Measurements from ENCODE around the gene ANKRD28. TPM values are rescaled to one million over a fixed set of nuclear protein-coding genes. Genes with fewer than 3 reads are reported as not detected.
A peak's percentile ranks its signal among the peaks of the same experiment; 100 is the strongest.

Gene ANKRD28
- total and polyA plus RNA-seq, 2 of the 4 experiments (the other 2 are of a cell fraction), result 52.6 to 211 TPM

GRCh38 chr3:15682561-15683185 is 115.1 kb downstream of the ANKRD28 start:
- Histone ChIP-seq H3K4me2 (ENCODE audit: low read depth, low read length) (no peak overlapping the region), H3K79me1 (ENCODE audit: low read depth in 1 of 2, low read length in 2 of 2) (peaks cover 15 to 37% of the 10 kb centered on the region in 2 experiments)
- ATAC-seq (ENCODE audit: low read depth), result peak; percentile 48

More at GRCh38 chr3:15682561-15683185, 115.1 kb downstream of the ANKRD28 start:
- Histone ChIP-seq H3K27ac (ENCODE audit: insufficient read depth, low read length) (no peak overlapping the region), H2AK5ac (ENCODE audit: low read depth, low read length) (no peak overlapping the region), H3K9ac (ENCODE audit: low read depth, low read length) (no peak overlapping the region), H2AK9ac (replicated peaks; ENCODE audit: low read depth, low read length, poor library complexity) (no peak overlapping the region), H2BK5ac (ENCODE audit: low read depth, low read length, poor library complexity, severe bottlenecking) (no peak overlapping the region), H2BK20ac (ENCODE audit: low read depth, low read length) (no peak overlapping the region), H4K5ac (ENCODE audit: low read depth, low read length) (no peak overlapping the region), H3K9me1 (ENCODE audit: insufficient read depth, low read length) (peaks cover 2% of the 10 kb centered on the region; the same call in 1 of the 2 replicates), H2BK120ac (ENCODE audit: low read depth, low read length) (no peak overlapping the region), H3K14ac (replicated peaks; ENCODE audit: low read depth, low read length) (no peak overlapping the region), H3K4ac (ENCODE audit: low read depth, low read length) (no peak overlapping the region), H3K9me3 (ENCODE audit: control insufficient read depth, insufficient read depth, low read length) (no peaks in the 10 kb centered on the region), H3K23ac (ENCODE audit: low read depth, low read length) (no peak overlapping the region), H3K4me3 (ENCODE audit: insufficient read depth, low read depth, low read length) (no peak overlapping the region), H4K91ac (ENCODE audit: insufficient read depth, low read depth, low read length) (no peak overlapping the region), H3K27me3 (ENCODE audit: control insufficient read depth, insufficient read depth, low read length) (no peaks in the 10 kb centered on the region), H4K20me1 (ENCODE audit: insufficient read depth, low read length) (no peaks in the 10 kb centered on the region), H2BK15ac (ENCODE audit: low read depth, low read length) (no peak overlapping the region), H3K36me3 (ENCODE audit: control insufficient read depth, insufficient read depth, low read length) (peaks cover 38% of the 10 kb centered on the region), H3K56ac (ENCODE audit: extremely low read depth, insufficient read depth, low read length) (no peak overlapping the region), H4K8ac (ENCODE audit: low read depth in 2 of 2, low read length in 2 of 2) (no peak overlapping the region), H2AFZ (replicated peaks; ENCODE audit: low read length, poor library complexity) (no peak overlapping the region), H3K18ac (ENCODE audit: low read depth, low read length) (no peak overlapping the region), H3K4me1 (ENCODE audit: control insufficient read depth, insufficient read depth, low read length) (no peaks in the 10 kb centered on the region; the same call in 1 of the 2 replicates)
- dilution Hi-C loops (cut with HindIII; ENCODE audit: low sequenced_read_pairs, unreplicated experiment) (no loop called here), intact Hi-C loops (cut with micrococcal nuclease) (no loop called here), in situ Hi-C loops (cut with MboI; ENCODE audit: low sequenced_read_pairs) (loop anchor here (25.0 kb wide), 1 partner anchor 445 kb away; no protein-coding TSS in a partner anchor)
- ChIA-PET CTCF (no interaction called here), POLR2A (ENCODE audit: unreplicated experiment) (no interaction called here)
- BruUV-seq (replicated peaks), result no TSS peak
- DNase-seq, result peak; percentile 57
- WGBS, 2 experiments (ENCODE audit: extremely low coverage in 2 of 2, insufficient read length in 1 of 2), result no CpG with 5 or more reads among the region's 3 CpGs
- no peak for TF ChIP-seq RFX5 (IDR thresholded peaks at IDR 0.05; ENCODE audit: low read depth, low read length)
- no peak for TF ChIP-seq ELK1 (IDR thresholded peaks at IDR 0.05; ENCODE audit: borderline replicate concordance, low read depth, low read length)
- TF ChIP-seq, protein P1, sequence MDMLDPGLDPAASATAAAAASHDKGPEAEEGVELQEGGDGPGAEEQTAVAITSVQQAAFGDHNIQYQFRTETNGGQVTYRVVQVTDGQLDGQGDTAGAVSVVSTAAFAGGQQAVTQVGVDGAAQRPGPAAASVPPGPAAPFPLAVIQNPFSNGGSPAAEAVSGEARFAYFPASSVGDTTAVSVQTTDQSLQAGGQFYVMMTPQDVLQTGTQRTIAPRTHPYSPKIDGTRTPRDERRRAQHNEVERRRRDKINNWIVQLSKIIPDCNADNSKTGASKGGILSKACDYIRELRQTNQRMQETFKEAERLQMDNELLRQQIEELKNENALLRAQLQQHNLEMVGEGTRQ (IDR thresholded peaks at IDR 0.05; ENCODE audit: low read depth, low read length), result no peak
- peak; percentile 75 for TF ChIP-seq CEBPB (IDR thresholded peaks at IDR 0.05; ENCODE audit: low read depth, low read length)
- TF ChIP-seq BHLHE40 (IDR thresholded peaks at IDR 0.05; ENCODE audit: low read depth, low read length), result peak; percentile 65; the same call in 1 of the 2 replicates
- peak; percentile 54; the same call in 1 of the 2 replicates for TF ChIP-seq MXI1 (IDR thresholded peaks at IDR 0.05; ENCODE audit: borderline replicate concordance, low read depth, low read length)

Measured in IMR-90 (cell line).